Panc1 (cell line): ENCODE results near the gene POFUT2. TPM values are rescaled to one million over a fixed set of nuclear protein-coding genes. Genes with fewer than 3 reads are reported as not detected.

Source experiments
- ATAC-seq: fragments of 200-7000 bp; cut with Tn5 transposase; 2 replicates; pipeline ENCODE4 v1.9.1; 2020; ENCODE audit warnings: mild to moderate bottlenecking, moderate library complexity
- BruUV-seq: library from RNA; stranded (reverse); fragments of 400-500 nt; replicated peaks from 2 replicates; lab custom pipeline; 2021; lab: Mats Ljungman, UMichigan
- CTCF ChIA-PET: fragments of 300-600 bp; sonication (Branson Sonifier 250); formaldehyde crosslinking; loops from one replicate; lab custom pipeline; 2022; ENCODE audit warnings: antibody characterized with exemption; lab: Charles Lee
- POLR2A ChIA-PET: fragments of 300-600 bp; sonication (Branson Sonifier 250); formaldehyde crosslinking; loops from one replicate; lab custom pipeline; 2022; ENCODE audit warnings: antibody characterized with exemption; lab: Charles Lee
- DNase-seq: peaks from one replicate; pipeline ENCODE4 v3.0.0-alpha.2; 2010; ENCODE audit warnings: low read depth, low spot score
- H3K27ac ChIP-seq: 2 replicates; pipeline ENCODE4 v1.5.1; 2011; ENCODE audit warnings: mild to moderate bottlenecking, low read length, inconsistent platforms
- H3K27me3 ChIP-seq: fragments of 200-500 bp; sonication (Bioruptor generic); 2 replicates; pipeline ENCODE4 v1.6.0; 2014; ENCODE audit warnings: low read length, inconsistent platforms; ENCODE audit not compliant: control insufficient read depth, insufficient read depth
- H3K36me3 ChIP-seq: fragments of 200-500 bp; sonication (Bioruptor generic); 2 replicates; pipeline ENCODE4 v1.5.1; 2014; ENCODE audit warnings: inconsistent platforms, mild to moderate bottlenecking, low read length, moderate library complexity; ENCODE audit not compliant: control insufficient read depth, insufficient read depth
- H3K4me1 ChIP-seq: 2 replicates; pipeline ENCODE4 v1.5.1; 2011; ENCODE audit warnings: inconsistent platforms, mild to moderate bottlenecking, low read length, moderate library complexity; ENCODE audit not compliant: control insufficient read depth, insufficient read depth
- H3K4me3 ChIP-seq, 2 experiments: 2 replicates each; pipeline ENCODE4 v1.5.1; 2011 to 2012; ENCODE audit warnings: low read depth in 2 of 2, low read length in 2 of 2, mild to moderate bottlenecking in 2 of 2, inconsistent platforms in 1 of 2, moderate library complexity in 1 of 2
- H3K9me3 ChIP-seq: fragments of 200-500 bp; sonication (Bioruptor generic); 2 replicates; pipeline ENCODE4 v1.5.1; 2014; ENCODE audit warnings: low read depth, mild to moderate bottlenecking, inconsistent platforms, low read length, moderate library complexity; ENCODE audit not compliant: control insufficient read depth, insufficient read depth
- CTCF ChIP-seq: fragments of 450-650 bp; IDR thresholded peaks from 2 replicates; pipeline ENCODE4 v1.5.1; 2017; ENCODE audit warnings: mild to moderate bottlenecking
- POLR2AphosphoS5 ChIP-seq: IDR thresholded peaks from 2 replicates; pipeline ENCODE4 v1.6.1; 2012; ENCODE audit warnings: mild to moderate bottlenecking, low read depth, low read length, moderate library complexity
- SIN3A ChIP-seq: IDR thresholded peaks from 2 replicates; pipeline ENCODE4 v1.6.1; 2012; ENCODE audit warnings: low read depth, mild to moderate bottlenecking, low read length, moderate library complexity, borderline replicate concordance; ENCODE audit not compliant: insufficient read depth
- in situ Hi-C: cut with HindIII; loops from 2 replicates; pipeline ENCODE4 v1.10.0; 2016; ENCODE audit warnings: low sequenced_read_pairs, low pct_unique_long_range_greater_than_20kb
- intact Hi-C: fragments of 100-400 bp; cut with micrococcal nuclease; formaldehyde crosslinking; loops from one replicate; pipeline ENCODE4 v1.10.0; 2022; ENCODE audit not compliant: unreplicated experiment
- total RNA-seq: library from RNA; stranded (reverse); gene quantifications from one replicate; pipeline ENCODE4 v1.2.1, GENCODE V29; 2021; ENCODE audit not compliant: unreplicated experiment
- TF ChIP-seq, protein P1 (sequence below), 2 experiments: IDR thresholded peaks; 2 replicates each; pipeline ENCODE4 v1.6.1; 2011 to 2012; ENCODE audit warnings: low read depth in 2 of 2, control low read depth in 1 of 2, low read length in 1 of 2, mild to moderate bottlenecking in 1 of 2, moderate library complexity in 1 of 2; ENCODE audit not compliant: insufficient read depth in 1 of 2

The POFUT2 gene
- total RNA-seq, 1 experiment from 2014 or later: 59.6 TPM

- BruUV-seq: no TSS peak
- ChIA-PET POLR2A (no interaction called here), CTCF (interaction anchor here (0.6 kb wide), 1 partner anchor 9 kb away, joined by 3 read pairs; no protein-coding TSS in a partner anchor)
- H3K36me3 ChIP-seq: no peaks in the 10 kb centered on the region
- in situ Hi-C loops (no loop called here), intact Hi-C loops (no loop called here)
- no peak overlapping the region for H3K27ac ChIP-seq
- H3K4me3 ChIP-seq: no peak overlapping the region
- no peak for DNase-seq
- peaks cover 10% of the 10 kb centered on the region for H3K4me1 ChIP-seq
- no peak for TF ChIP-seq POLR2AphosphoS5
- TF ChIP-seq, protein P1, sequence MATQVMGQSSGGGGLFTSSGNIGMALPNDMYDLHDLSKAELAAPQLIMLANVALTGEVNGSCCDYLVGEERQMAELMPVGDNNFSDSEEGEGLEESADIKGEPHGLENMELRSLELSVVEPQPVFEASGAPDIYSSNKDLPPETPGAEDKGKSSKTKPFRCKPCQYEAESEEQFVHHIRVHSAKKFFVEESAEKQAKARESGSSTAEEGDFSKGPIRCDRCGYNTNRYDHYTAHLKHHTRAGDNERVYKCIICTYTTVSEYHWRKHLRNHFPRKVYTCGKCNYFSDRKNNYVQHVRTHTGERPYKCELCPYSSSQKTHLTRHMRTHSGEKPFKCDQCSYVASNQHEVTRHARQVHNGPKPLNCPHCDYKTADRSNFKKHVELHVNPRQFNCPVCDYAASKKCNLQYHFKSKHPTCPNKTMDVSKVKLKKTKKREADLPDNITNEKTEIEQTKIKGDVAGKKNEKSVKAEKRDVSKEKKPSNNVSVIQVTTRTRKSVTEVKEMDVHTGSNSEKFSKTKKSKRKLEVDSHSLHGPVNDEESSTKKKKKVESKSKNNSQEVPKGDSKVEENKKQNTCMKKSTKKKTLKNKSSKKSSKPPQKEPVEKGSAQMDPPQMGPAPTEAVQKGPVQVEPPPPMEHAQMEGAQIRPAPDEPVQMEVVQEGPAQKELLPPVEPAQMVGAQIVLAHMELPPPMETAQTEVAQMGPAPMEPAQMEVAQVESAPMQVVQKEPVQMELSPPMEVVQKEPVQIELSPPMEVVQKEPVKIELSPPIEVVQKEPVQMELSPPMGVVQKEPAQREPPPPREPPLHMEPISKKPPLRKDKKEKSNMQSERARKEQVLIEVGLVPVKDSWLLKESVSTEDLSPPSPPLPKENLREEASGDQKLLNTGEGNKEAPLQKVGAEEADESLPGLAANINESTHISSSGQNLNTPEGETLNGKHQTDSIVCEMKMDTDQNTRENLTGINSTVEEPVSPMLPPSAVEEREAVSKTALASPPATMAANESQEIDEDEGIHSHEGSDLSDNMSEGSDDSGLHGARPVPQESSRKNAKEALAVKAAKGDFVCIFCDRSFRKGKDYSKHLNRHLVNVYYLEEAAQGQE (IDR thresholded peaks at IDR 0.05; ENCODE audit: insufficient read depth in 1 of 2, low read depth in 2 of 2, low read length in 1 of 2): no peak
- no peak for TF ChIP-seq SIN3A
- no peaks in the 10 kb centered on the region for H3K9me3 ChIP-seq
- no peaks in the 10 kb centered on the region for H3K27me3 ChIP-seq
- ATAC-seq: no peak
These were observed 35.9 kb downstream of the POFUT2 start for GRCh38 chr21:45251635-45252447.

GRCh38 chr21:45250914-45251634, 36.6 kb downstream of the POFUT2 start:
- Histone ChIP-seq H3K9me3 (no peaks in the 10 kb centered on the region), H3K4me1 (peaks cover 10% of the 10 kb centered on the region), H3K27me3 (no peaks in the 10 kb centered on the region), H3K4me3 (no peak overlapping the region), H3K27ac (no peak overlapping the region), H3K36me3 (no peaks in the 10 kb centered on the region)
- POLR2A ChIA-PET: no interaction called here
- intact Hi-C loops: no loop called here
- ATAC-seq: no peak
- in situ Hi-C loops: no loop called here
- CTCF ChIA-PET: no interaction called here
- BruUV-seq: no TSS peak
- DNase-seq: no peak
- no peak for TF ChIP-seq SIN3A

GRCh38 chr21:45250272-45250671, 37.4 kb downstream of the POFUT2 start:
- Histone ChIP-seq H3K9me3 (no peaks in the 10 kb centered on the region), H3K27ac (no peak overlapping the region), H3K4me3 (no peak overlapping the region), H3K4me1 (peaks cover 10% of the 10 kb centered on the region), H3K36me3 (no peaks in the 10 kb centered on the region), H3K27me3 (no peaks in the 10 kb centered on the region)
- ChIA-PET CTCF (no interaction called here), POLR2A (no interaction called here)
- intact Hi-C loops (no loop called here), in situ Hi-C loops (no loop called here)
- ATAC-seq (no peak), DNase-seq (no peak)
- no TSS peak for BruUV-seq
- no peak for TF ChIP-seq CTCF
- TF ChIP-seq POLR2AphosphoS5: no peak
- TF ChIP-seq SIN3A: no peak
